Measurements from ENCODE around the gene ZNF107. TPM values are rescaled to one million over a fixed set of nuclear protein-coding genes. Genes with fewer than 3 reads are reported as not detected.

ZNF107 gene
- 2.0 to 2.6 TPM (median 2.5 TPM) in 5 replicates for total RNA-seq (2022; extraction: Qiagen RNA extraction)

GRCh38 chr7:64665980-64666662 is at the start of gene ZNF107:
Gene ZNF107 (plus strand): TSS chr7:64666133. CDS start chr7:64666283, 150 bp downstream.

Other genes with a start within 250 kb of the ZNF107 start
- 1.7 to 3.1 TPM (median 2.3 TPM) in 5 replicates for gene ZNF680, start 103.1 kb upstream of the ZNF107 start, total RNA-seq (2022; extraction: Qiagen RNA extraction)
- 2.8 to 3.8 TPM (median 3.3 TPM) in 5 replicates for gene ZNF138, start 128.3 kb downstream of the ZNF107 start, total RNA-seq (2022; extraction: Qiagen RNA extraction)
- gene ZNF273, start 237.1 kb downstream of the ZNF107 start, total RNA-seq (2022; extraction: Qiagen RNA extraction) = 2.2 to 2.9 TPM (median 2.7 TPM) in 5 replicates

Data from A549 treated with CORT108297 at 1 μM for 4 hours (cell line).